Activated naive CD8-positive, alpha-beta T cell treated with anti-CD3 and anti-CD28 coated beads, Interleukin-2, amount 50 U/mL, for 24 hours (primary cell): ENCODE measurements around the gene TOGARAM1.

ENCODE experiments used
- ATAC-seq: fragments of 150-1000 bp; cut with Tn5 transposase; one replicate; pipeline ENCODE4 v1.10.0; 2021
- DNase-seq: peaks from one replicate; pipeline ENCODE4 v3.0.0; 2021
- H3K27ac Mint-ChIP-seq: one replicate; pipeline ENCODE4 v1.8.0; 2021; ENCODE audit warnings: mild to moderate bottlenecking, mixed read lengths
- H3K27me3 Mint-ChIP-seq: one replicate; pipeline ENCODE4 v1.8.0; 2021; ENCODE audit warnings: mixed read lengths
- H3K36me3 Mint-ChIP-seq: one replicate; pipeline ENCODE4 v1.8.0; 2021; ENCODE audit warnings: low read depth, mixed read lengths
- H3K4me1 Mint-ChIP-seq: one replicate; pipeline ENCODE4 v1.8.0; 2021; ENCODE audit warnings: mixed read lengths
- H3K4me3 Mint-ChIP-seq: one replicate; pipeline ENCODE4 v1.8.0; 2021; ENCODE audit warnings: mild to moderate bottlenecking, moderate library complexity, mixed read lengths
- H3K9me3 Mint-ChIP-seq: one replicate; pipeline ENCODE4 v1.8.0; 2021; ENCODE audit warnings: mixed read lengths

The TOGARAM1 gene

DNA sequence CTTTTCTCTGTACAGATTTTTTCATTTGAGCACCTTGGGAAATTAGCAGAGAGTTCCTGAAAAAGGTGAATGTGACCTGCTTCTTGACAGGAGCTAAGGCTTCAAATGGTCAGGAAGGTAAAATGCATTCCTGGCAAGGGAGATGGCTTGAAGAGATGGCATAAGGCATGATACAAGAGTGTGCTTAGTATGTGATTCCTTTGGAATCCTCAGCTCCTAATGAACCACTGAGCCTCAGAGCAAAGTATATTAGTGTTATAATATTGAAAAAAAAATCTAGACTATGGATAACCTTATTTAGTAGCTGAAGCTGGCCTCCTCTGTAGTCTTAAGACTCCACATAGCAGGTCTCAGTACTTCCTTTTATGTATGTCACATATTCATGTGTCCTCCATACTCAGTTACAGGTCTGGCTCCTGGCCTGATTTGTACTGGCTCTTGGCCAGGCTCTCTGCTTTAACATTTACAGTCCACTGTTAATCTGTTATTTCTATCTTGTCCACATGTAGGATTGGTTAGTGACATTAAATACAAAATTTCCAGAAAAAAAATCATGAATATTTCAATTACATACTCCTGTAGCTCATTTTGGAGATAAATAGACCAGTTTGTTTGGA is 17.9 kb downstream of the TOGARAM1 start:
- peaks cover 24% of the 10 kb centered on the region for H3K4me1 Mint-ChIP-seq
- H3K27me3 Mint-ChIP-seq, result no peaks in the 10 kb centered on the region
- DNase-seq, result no peak
- no peaks in the 10 kb centered on the region for H3K9me3 Mint-ChIP-seq
- H3K27ac Mint-ChIP-seq, result no peak overlapping the region
- H3K36me3 Mint-ChIP-seq, result peaks cover 4% of the 10 kb centered on the region
- no peak for ATAC-seq
- H3K4me3 Mint-ChIP-seq, result no peak overlapping the region

DNA sequence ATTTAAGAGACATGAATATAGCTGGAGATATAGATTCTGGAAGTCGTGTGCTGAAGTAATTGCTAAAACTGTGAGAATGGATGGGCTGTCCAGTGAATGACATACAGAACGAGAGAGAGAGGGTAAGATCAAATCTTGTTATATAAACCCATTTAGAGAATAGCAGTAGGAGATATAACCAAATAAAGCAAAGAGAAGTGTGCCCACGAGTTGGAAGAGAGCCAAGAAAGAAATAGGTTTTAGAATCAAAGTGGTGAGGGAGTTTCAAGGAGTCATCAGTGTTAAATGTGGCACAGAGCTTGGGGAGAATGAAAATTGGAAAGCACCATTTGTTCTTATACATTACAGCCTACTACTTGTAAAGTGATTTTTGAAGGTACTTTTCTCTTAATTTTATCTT is 19.2 kb downstream of the TOGARAM1 start:
- ATAC-seq (peak; percentile 40), DNase-seq (no peak)
- Mint-ChIP-seq H3K27ac (no peak overlapping the region), H3K4me3 (no peak overlapping the region), H3K36me3 (peaks cover 1% of the 10 kb centered on the region), H3K27me3 (no peaks in the 10 kb centered on the region), H3K4me1 (peaks cover 24% of the 10 kb centered on the region), H3K9me3 (no peaks in the 10 kb centered on the region)

DNA sequence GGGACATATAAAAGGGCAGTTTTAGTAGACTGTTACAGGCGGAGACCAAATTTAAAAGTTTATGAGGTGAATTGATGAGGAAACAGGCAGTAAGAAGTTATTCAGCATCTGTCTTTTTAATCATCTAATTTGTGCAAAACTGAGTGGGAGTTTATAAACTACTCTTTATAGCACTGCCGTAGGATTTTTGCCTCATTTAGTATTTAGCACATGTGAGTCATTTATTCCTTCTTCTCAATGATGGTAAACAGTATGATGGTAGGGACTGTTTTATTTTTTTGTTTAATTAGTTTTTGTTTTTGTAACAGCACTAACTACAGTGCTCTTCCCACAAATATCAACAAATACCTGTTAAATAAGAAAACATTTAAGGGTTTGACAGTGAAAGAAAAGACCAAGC is 20.6 kb downstream of the TOGARAM1 start:
- DNase-seq, result no peak
- peak; percentile 78 for ATAC-seq
- H3K27me3 Mint-ChIP-seq, result no peaks in the 10 kb centered on the region
- H3K4me3 Mint-ChIP-seq, result no peak overlapping the region
- H3K4me1 Mint-ChIP-seq, result peaks cover 24% of the 10 kb centered on the region
- H3K27ac Mint-ChIP-seq, result no peak overlapping the region
- H3K36me3 Mint-ChIP-seq, result peaks cover 2% of the 10 kb centered on the region
- no peaks in the 10 kb centered on the region for H3K9me3 Mint-ChIP-seq

DNA sequence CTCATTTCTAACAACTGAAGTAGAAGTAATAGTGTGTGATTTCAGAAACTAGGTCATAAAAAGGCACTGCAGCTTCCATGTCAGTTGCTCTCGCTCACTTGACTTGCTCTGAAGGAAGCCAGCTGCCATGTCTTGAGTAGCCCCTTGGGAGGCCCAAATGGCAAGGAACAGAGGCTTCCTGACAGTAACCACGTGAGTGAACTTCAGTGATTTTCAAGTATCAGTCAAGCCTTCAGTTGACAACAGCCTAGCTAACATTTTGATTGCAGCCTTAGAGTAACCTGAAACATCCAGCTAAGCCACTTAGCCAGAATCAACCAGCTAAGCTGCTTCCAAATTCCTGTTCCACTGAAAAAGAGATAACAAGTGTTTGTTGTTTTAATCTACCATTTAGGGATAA is 26.7 kb downstream of the TOGARAM1 start:
- Mint-ChIP-seq H3K36me3 (peaks cover 15% of the 10 kb centered on the region), H3K27me3 (no peaks in the 10 kb centered on the region), H3K4me1 (peaks cover 9% of the 10 kb centered on the region), H3K9me3 (peaks cover 6% of the 10 kb centered on the region), H3K27ac (no peak overlapping the region), H3K4me3 (no peak overlapping the region)
- DNase-seq, result no peak
- ATAC-seq, result no peak

DNA sequence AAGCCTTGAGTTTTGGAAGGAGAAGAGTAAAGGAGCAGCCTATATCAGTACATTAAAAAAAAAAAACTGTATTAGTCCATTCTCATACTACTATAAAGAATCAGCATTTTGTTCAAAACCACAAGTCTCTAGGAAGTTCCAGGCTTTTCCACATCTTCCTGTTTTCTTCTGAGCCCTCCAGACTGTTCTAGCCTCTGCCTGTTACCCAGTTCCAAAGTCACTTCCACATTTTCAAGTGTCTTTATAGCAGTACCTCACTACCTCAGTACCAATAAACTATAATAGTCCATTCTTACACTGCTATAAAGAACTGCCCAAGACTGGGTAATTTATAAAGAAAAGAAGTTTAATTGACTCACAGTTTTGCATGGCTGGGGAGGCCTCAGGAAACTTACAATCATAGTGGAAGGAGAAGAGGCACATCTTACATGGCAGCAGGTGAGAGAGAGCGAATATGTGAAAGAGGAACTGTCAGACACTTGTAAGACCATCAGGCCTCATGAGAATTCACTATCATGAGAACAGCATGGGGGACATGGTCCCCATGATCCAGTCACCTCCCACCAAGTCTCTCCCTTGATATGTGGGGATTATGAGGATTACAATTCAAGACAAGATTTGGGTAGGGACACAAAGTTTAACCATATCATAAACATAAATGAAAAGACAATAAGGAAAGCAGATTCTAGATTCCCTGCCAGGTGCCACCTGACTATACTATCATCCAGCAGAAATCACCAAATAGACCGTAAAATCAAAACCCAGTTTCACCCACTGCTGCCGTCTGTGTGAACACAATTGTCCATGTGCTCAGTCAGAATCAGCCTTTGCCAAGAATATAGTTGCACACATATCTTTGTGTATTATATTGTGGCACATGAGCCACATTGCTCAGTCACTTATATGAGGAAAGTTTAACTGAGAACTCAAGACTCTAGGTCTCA is 27.8 kb downstream of the TOGARAM1 start:
- Mint-ChIP-seq H3K27ac (no peak overlapping the region), H3K4me3 (no peak overlapping the region), H3K36me3 (peaks cover 16% of the 10 kb centered on the region), H3K27me3 (no peaks in the 10 kb centered on the region), H3K9me3 (peaks cover 6% of the 10 kb centered on the region), H3K4me1 (peaks cover 9% of the 10 kb centered on the region)
- DNase-seq (no peak), ATAC-seq (no peak)

DNA sequence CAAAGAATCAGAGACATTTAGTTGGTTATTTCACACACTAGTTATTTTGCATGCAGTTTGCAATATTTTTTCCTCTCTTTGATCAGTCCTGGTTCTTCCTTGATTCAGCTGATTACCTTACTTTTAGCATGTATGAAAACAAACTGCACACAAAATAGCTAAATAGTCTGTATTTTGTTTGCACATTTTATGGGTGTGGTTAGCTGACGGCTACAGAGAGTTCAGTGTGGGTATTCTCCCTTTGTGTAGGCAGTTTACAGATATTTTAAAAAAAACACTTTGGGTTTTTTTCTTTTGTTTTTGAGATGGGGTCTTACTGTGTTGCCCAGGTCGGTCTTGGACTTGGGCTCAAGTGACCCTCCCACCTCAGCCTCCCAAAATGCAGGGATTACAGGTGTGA is 28.5 kb downstream of the TOGARAM1 start:
- H3K4me3 Mint-ChIP-seq, result no peak overlapping the region
- peaks cover 6% of the 10 kb centered on the region for H3K9me3 Mint-ChIP-seq
- DNase-seq (no peak), ATAC-seq (no peak)
- H3K4me1 Mint-ChIP-seq, result peaks cover 9% of the 10 kb centered on the region
- no peak overlapping the region for H3K27ac Mint-ChIP-seq
- H3K27me3 Mint-ChIP-seq, result no peaks in the 10 kb centered on the region
- peaks cover 16% of the 10 kb centered on the region for H3K36me3 Mint-ChIP-seq

DNA sequence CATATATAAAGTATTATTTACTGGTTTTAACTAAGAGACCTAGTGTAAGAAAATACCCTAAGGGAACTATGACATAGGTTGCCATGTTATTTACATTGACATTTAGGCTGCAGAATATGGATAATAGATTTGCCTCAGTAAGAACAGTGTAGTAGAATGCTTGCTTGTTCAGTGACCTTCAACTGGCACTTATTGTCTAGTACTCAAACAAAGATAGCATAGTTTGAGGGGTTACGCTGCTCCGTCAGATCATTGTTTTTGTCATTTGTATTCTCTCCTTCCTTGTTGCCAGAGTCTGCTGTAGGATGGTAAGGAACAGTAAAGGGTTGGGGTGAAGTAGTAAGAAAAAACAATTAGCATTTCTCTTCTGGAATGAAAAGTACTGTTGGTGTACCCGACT is 33.2 kb downstream of the TOGARAM1 start:
- ATAC-seq (no peak), DNase-seq (no peak)
- no peaks in the 10 kb centered on the region for H3K9me3 Mint-ChIP-seq
- no peak overlapping the region for H3K27ac Mint-ChIP-seq
- H3K36me3 Mint-ChIP-seq, result peaks cover 21% of the 10 kb centered on the region
- H3K4me1 Mint-ChIP-seq, result no peaks in the 10 kb centered on the region
- no peak overlapping the region for H3K4me3 Mint-ChIP-seq
- no peaks in the 10 kb centered on the region for H3K27me3 Mint-ChIP-seq

DNA sequence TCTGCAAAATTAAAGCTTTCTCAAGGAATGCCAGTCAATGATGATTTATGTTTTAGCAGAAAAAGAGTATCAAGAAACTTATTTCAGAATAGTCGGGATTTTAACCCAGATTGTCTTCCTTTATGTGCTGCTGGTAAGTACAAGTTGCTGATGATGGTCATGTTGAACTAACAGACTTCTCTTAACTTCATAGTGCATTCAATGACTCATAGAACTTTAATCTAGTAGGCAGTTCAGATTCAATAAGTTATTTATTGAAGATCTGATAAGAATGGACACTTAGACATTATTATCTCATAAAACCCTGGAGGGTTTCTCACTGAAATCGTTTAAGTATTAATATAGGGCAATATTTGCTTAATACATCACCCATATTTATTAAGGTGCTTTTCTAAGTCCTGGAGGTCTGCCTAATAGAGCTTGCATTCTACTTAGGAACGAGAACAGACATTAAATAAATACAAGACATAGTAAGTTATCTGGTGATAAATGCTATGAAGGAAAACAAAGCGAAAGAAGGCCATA is 33.8 kb downstream of the TOGARAM1 start:
- H3K4me3 Mint-ChIP-seq, result no peak overlapping the region
- no peak for DNase-seq
- H3K36me3 Mint-ChIP-seq, result peaks cover 22% of the 10 kb centered on the region
- no peak for ATAC-seq
- no peak overlapping the region for H3K27ac Mint-ChIP-seq
- H3K9me3 Mint-ChIP-seq, result no peaks in the 10 kb centered on the region
- no peaks in the 10 kb centered on the region for H3K27me3 Mint-ChIP-seq
- H3K4me1 Mint-ChIP-seq, result no peaks in the 10 kb centered on the region

DNA sequence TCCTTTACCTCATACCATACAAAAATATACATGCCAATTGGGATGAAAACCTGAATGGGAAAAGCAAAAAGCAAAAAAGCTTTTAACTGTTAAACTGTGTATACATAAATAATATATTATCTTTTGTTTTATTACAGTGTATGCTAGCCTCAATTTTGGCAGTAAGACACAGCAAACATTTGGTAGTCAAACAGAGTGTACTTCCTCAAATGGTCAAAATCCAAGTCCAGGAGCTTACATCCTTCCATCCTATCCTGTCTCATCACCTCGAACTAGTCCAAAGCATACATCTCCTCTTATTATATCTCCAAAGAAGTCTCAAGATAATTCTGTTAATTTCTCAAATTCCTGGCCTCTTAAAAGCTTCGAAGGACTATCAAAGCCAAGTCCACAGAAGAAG is 41.9 kb downstream of the TOGARAM1 start:
- H3K4me3 Mint-ChIP-seq, result no peak overlapping the region
- H3K27ac Mint-ChIP-seq, result no peak overlapping the region
- peaks cover 4% of the 10 kb centered on the region for H3K36me3 Mint-ChIP-seq
- no peaks in the 10 kb centered on the region for H3K27me3 Mint-ChIP-seq
- no peak for DNase-seq
- no peaks in the 10 kb centered on the region for H3K4me1 Mint-ChIP-seq
- no peaks in the 10 kb centered on the region for H3K9me3 Mint-ChIP-seq
- no peak for ATAC-seq

DNA sequence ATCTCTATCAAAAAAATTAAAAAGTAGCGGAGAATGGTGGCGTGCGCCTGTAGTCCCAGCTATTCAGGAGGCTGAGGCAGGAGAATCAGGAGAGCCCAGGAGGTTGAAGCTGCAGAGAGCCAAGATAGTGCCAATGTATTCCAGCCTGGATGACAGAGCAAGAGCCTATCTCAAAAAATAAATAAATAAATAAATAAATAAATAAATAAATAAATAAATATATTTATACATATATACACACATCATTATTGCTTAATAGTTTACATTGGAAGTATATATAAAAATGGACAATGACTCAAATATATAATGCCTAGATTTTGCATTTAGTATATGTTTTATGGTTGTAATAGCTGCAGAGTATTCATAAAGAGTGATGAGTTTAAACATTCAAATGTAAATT is 53.1 kb downstream of the TOGARAM1 start:
- Mint-ChIP-seq H3K4me1 (no peaks in the 10 kb centered on the region), H3K27me3 (no peaks in the 10 kb centered on the region), H3K27ac (no peak overlapping the region), H3K36me3 (peaks cover 9% of the 10 kb centered on the region), H3K4me3 (no peak overlapping the region), H3K9me3 (no peaks in the 10 kb centered on the region)
- DNase-seq (no peak), ATAC-seq (no peak)

DNA sequence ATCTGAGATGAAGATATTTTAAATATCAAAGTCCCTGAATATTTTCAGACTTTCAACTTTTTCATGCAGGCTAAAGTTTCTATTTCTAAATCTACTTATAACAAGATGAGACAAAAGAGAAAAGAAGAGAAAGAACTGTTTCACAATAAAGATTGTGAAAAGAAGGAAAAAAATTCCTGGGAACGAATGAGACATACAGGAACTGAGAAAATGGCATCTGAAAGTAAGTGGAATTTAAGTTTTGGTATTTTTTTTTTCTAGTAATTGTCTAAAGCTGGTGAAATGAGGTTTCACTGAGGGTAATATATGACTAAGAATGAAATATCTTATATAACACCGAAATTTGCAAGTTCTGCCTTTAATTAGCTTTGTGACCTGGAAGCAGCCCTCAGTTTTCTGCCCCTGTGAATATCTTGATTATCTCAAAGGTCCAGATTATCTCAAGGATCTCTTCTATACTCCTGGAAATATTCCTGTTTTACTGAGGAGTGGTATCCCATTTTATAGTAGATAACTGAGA is 66.2 kb downstream of the TOGARAM1 start:
- Mint-ChIP-seq H3K27ac (no peak overlapping the region), H3K27me3 (no peaks in the 10 kb centered on the region), H3K36me3 (peaks cover 14% of the 10 kb centered on the region), H3K4me1 (peaks cover 3% of the 10 kb centered on the region), H3K4me3 (no peak overlapping the region), H3K9me3 (no peaks in the 10 kb centered on the region)
- DNase-seq (no peak), ATAC-seq (no peak)

DNA sequence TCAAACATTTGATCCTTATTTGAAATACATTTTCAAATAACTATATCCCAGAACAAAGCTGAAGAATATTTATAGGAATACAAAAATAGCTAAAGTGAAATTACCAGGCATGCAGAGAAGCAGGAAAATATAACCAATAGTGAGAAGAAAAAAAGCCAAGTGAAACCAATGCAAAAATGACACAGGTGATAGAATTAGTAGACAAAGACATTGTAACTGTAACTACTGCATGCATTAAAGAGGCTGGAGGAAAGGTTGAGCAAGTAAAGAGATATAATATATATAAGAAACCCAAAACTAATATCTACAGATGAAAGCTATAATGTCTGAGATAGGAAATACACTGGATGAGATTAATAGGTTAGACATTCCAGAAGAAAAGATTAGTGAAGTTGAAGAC is 72.7 kb downstream of the TOGARAM1 start:
- H3K4me1 Mint-ChIP-seq, result no peaks in the 10 kb centered on the region
- no peak overlapping the region for H3K27ac Mint-ChIP-seq
- H3K36me3 Mint-ChIP-seq, result peaks cover 15% of the 10 kb centered on the region
- no peak overlapping the region for H3K4me3 Mint-ChIP-seq
- H3K27me3 Mint-ChIP-seq, result no peaks in the 10 kb centered on the region
- no peaks in the 10 kb centered on the region for H3K9me3 Mint-ChIP-seq
- ATAC-seq (no peak), DNase-seq (no peak)

DNA sequence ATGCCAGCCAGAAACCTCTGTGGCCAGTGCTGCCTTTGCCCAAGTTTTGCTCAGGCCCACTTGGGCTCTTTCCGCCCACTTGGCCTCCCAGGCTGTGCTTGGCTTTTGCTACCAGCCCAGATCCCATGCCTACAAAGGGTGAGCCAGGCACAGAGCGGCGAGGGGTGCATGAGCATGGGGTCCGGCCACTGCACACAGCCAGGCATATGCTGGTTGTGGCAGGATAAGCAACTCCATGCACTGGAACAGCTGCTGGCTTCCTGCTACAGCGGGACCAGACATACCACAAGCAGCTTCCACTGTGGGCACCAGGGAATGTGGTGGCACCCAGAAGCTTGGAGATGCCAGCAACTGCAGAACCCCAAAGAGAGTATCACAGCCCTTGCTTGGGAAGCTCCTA is 76.3 kb downstream of the TOGARAM1 start:
- no peaks in the 10 kb centered on the region for H3K4me1 Mint-ChIP-seq
- ATAC-seq (no peak), DNase-seq (no peak)
- H3K36me3 Mint-ChIP-seq, result peaks cover 11% of the 10 kb centered on the region
- H3K27me3 Mint-ChIP-seq, result no peaks in the 10 kb centered on the region
- H3K4me3 Mint-ChIP-seq, result no peak overlapping the region
- H3K27ac Mint-ChIP-seq, result no peak overlapping the region
- H3K9me3 Mint-ChIP-seq, result no peaks in the 10 kb centered on the region

DNA sequence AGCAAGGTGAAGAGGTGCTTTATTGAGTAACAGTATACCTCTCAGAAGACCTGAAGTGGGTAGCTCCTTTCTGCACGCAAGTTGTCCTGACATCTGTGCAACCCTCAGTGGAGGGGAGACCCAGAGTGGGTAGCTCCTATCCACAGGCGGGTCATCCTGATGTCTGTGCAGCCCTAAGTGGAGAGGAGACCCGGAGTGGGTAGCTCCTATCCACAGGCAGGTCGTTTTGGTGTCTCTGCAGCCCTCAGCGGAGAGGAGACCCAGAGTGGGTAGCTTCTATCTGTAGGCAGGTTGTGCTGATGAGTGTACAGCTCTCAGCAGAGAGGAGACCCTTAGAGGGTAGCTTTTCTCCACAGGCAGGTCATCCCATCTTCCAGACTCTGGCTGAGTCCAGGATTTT is 76.9 kb downstream of the TOGARAM1 start:
- ATAC-seq, result no peak
- Mint-ChIP-seq H3K4me3 (no peak overlapping the region), H3K9me3 (no peaks in the 10 kb centered on the region), H3K4me1 (no peaks in the 10 kb centered on the region), H3K27ac (no peak overlapping the region), H3K36me3 (peaks cover 9% of the 10 kb centered on the region), H3K27me3 (no peaks in the 10 kb centered on the region)
- DNase-seq, result no peak

DNA sequence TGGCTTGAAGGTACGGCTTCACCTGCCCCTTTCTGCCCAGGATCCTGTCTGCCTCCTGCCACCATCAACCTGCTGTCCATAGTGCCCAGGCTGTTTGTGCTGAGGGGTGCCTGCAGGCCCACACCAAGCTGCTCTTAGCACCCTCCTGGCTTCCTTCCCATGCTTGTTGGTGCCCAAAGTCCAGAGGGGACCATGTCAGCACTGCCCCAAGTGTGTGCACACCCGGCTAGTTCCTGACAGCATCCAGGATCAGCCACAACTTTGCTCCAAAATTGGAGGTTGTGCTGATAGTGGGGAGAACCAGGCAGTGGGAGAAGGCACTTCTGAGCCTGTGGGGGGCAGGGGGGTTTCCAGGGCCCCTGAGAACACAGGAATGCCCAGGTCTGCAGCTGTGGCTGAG is 77.4 kb downstream of the TOGARAM1 start:
- peaks cover 9% of the 10 kb centered on the region for H3K36me3 Mint-ChIP-seq
- no peak for ATAC-seq
- H3K9me3 Mint-ChIP-seq, result no peaks in the 10 kb centered on the region
- H3K27ac Mint-ChIP-seq, result no peak overlapping the region
- no peaks in the 10 kb centered on the region for H3K4me1 Mint-ChIP-seq
- H3K4me3 Mint-ChIP-seq, result no peak overlapping the region
- no peak for DNase-seq
- H3K27me3 Mint-ChIP-seq, result no peaks in the 10 kb centered on the region
